OCI-LY1 (cell line): Measurements from ENCODE around the gene AIFM1.

Experiments used
- H2AFZ ChIP-seq: fragments of 200-600 bp; sonication (generic), shearing (Covaris generic); 2 replicates; pipeline ENCODE4 v1.6.0; 2014; ENCODE audit warnings: antibody characterized with exemption, mild to moderate bottlenecking, low read length
- H3F3A ChIP-seq: fragments of 200-600 bp; sonication (generic), shearing (Covaris generic); 2 replicates; pipeline ENCODE4 v1.6.0; 2014; ENCODE audit warnings: mild to moderate bottlenecking, antibody characterized with exemption, low read length, moderate library complexity; ENCODE audit not compliant: insufficient read depth
- H3K27ac ChIP-seq: fragments of 200-600 bp; sonication (generic); 2 replicates; pipeline ENCODE4 v1.5.1; 2014; ENCODE audit warnings: low read length, mixed run types, mild to moderate bottlenecking, low read depth; ENCODE audit not compliant: poor library complexity, severe bottlenecking
- H3K27me3 ChIP-seq: fragments of 200-600 bp; sonication (generic); 2 replicates; pipeline ENCODE4 v1.6.0; 2014; ENCODE audit warnings: antibody characterized with exemption, mild to moderate bottlenecking, low read length, moderate library complexity; ENCODE audit not compliant: insufficient read depth
- H3K36me3 ChIP-seq: fragments of 200-600 bp; sonication (generic); 2 replicates; pipeline ENCODE4 v1.6.1; 2014; ENCODE audit warnings: mild to moderate bottlenecking, antibody characterized with exemption, low read length, moderate library complexity, mixed read lengths; ENCODE audit not compliant: insufficient read depth
- H3K4me1 ChIP-seq: fragments of 200-600 bp; sonication (generic); 2 replicates; pipeline ENCODE4 v1.5.1; 2014; ENCODE audit warnings: mild to moderate bottlenecking, low read length, moderate library complexity; ENCODE audit not compliant: insufficient read depth, severe bottlenecking
- H3K4me2 ChIP-seq: fragments of 200-600 bp; sonication (generic), shearing (Covaris generic); 2 replicates; pipeline ENCODE4 v1.6.1; 2014; ENCODE audit warnings: low read length
- H3K4me3 ChIP-seq: fragments of 200-600 bp; sonication (generic); 2 replicates; pipeline ENCODE4 v1.5.1; 2014; ENCODE audit warnings: low read length, low read depth, mild to moderate bottlenecking, mixed read lengths; ENCODE audit not compliant: poor library complexity, severe bottlenecking
- H3K79me2 ChIP-seq: fragments of 200-600 bp; shearing (Covaris generic); 2 replicates; pipeline ENCODE4 v1.6.1; 2016; ENCODE audit warnings: mixed run types, low read length, mixed read lengths; ENCODE audit not compliant: insufficient read depth
- H3K9ac ChIP-seq: fragments of 200-600 bp; sonication (generic), shearing (Covaris generic); 2 replicates; pipeline ENCODE4 v1.6.1; 2014; ENCODE audit warnings: mild to moderate bottlenecking, low read length, mixed read lengths
- H3K9me2 ChIP-seq: fragments of 200-600 bp; sonication (generic), shearing (Covaris generic); 2 replicates; pipeline ENCODE4 v1.6.1; 2014; ENCODE audit warnings: low read depth, mild to moderate bottlenecking, low read length, mixed read lengths
- H3K9me3 ChIP-seq: fragments of 200-600 bp; shearing (Covaris generic); 2 replicates; pipeline ENCODE4 v1.6.1; 2014; ENCODE audit warnings: low read length, mixed read lengths
- H4K20me1 ChIP-seq: fragments of 200-600 bp; sonication (generic), shearing (Covaris generic); 2 replicates; pipeline ENCODE4 v1.6.0; 2016; ENCODE audit warnings: mild to moderate bottlenecking, low read length; ENCODE audit not compliant: insufficient read depth
- CTCF ChIP-seq: fragments of 200-600 bp; sonication (generic), shearing (Covaris generic); IDR thresholded peaks from 2 replicates; pipeline ENCODE4 v1.5.1; 2017; ENCODE audit warnings: mild to moderate bottlenecking, antibody characterized with exemption, low read length, moderate library complexity, mixed read lengths
- EZH2 ChIP-seq: fragments of 200-600 bp; sonication (generic), shearing (Covaris generic); IDR thresholded peaks from 2 replicates; pipeline ENCODE4 v1.8.0; 2017; ENCODE audit warnings: borderline replicate concordance, mixed run types, mild to moderate bottlenecking, antibody characterized with exemption, low read length, moderate library complexity, mixed read lengths

Gene AIFM1

GRCh38 chrX:130179170-130179569 lies 13.5 kb upstream of the AIFM1 start:
- no peaks in the 10 kb centered on the region for H3K79me2 ChIP-seq
- no peak overlapping the region for H3K9ac ChIP-seq
- H2AFZ ChIP-seq: no peak overlapping the region
- TF ChIP-seq EZH2: no peak
- no peak for TF ChIP-seq CTCF
- no peaks in the 10 kb centered on the region for H3K27me3 ChIP-seq
- no peaks in the 10 kb centered on the region for H3K9me2 ChIP-seq
- H3K9me3 ChIP-seq: no peaks in the 10 kb centered on the region
- H3F3A ChIP-seq: no peaks in the 10 kb centered on the region
- H3K4me3 ChIP-seq: no peak overlapping the region
- no peaks in the 10 kb centered on the region for H4K20me1 ChIP-seq
- H3K36me3 ChIP-seq: peaks cover 6% of the 10 kb centered on the region
- no peak overlapping the region for H3K4me2 ChIP-seq
- peaks cover 44% of the 10 kb centered on the region for H3K4me1 ChIP-seq
- no peak overlapping the region for H3K27ac ChIP-seq

GRCh38 chrX:130176942-130177341 lies 11.3 kb upstream of the AIFM1 start:
- Histone ChIP-seq H3K4me3 (no peak overlapping the region), H3K4me2 (no peak overlapping the region)

DNA sequence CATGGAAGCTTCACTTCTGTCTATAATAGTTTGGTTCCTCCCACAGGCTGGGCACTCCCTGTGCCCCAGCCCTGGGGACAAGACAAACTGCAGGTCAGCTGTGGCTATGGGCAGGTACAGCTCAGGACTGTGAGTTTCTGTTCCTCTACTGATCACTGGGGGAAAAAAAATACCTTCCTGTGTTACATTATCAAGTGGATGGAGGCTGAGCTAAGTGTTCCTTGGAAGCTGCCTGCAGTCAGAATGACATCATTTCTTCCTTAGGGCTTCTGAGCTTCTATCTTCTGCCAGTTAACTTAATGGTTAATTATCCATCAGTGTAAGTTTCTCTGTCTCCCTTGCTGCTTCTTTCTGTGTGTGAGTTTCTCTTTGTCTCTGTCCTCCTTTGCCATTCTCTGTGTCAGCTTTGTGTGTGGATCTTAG lies 10.7 kb upstream of the AIFM1 start:
- no peaks in the 10 kb centered on the region for H3F3A ChIP-seq
- no peaks in the 10 kb centered on the region for H3K9me2 ChIP-seq
- H3K36me3 ChIP-seq: peaks cover 5% of the 10 kb centered on the region; the same call in 1 of the 2 replicates
- no peak overlapping the region for H2AFZ ChIP-seq
- H3K79me2 ChIP-seq: no peaks in the 10 kb centered on the region; the same call in none of the 2 replicates
- H3K4me3 ChIP-seq: no peak overlapping the region
- peak overlapping the region; percentile 45 for H3K4me2 ChIP-seq
- H3K4me1 ChIP-seq: peaks cover 47% of the 10 kb centered on the region
- no peaks in the 10 kb centered on the region for H4K20me1 ChIP-seq
- H3K9ac ChIP-seq: no peak overlapping the region
- H3K27ac ChIP-seq: peak overlapping the region; percentile 56
- TF ChIP-seq CTCF: no peak
- no peak for TF ChIP-seq EZH2
- no peaks in the 10 kb centered on the region for H3K27me3 ChIP-seq
- H3K9me3 ChIP-seq: no peaks in the 10 kb centered on the region

More at GRCh38 chrX:130176942-130177341, 11.3 kb upstream of the AIFM1 start:
- Histone ChIP-seq H3K9me2 (no peaks in the 10 kb centered on the region), H3K27me3 (no peaks in the 10 kb centered on the region), H3F3A (no peaks in the 10 kb centered on the region), H3K79me2 (no peaks in the 10 kb centered on the region; the same call in none of the 2 replicates), H3K4me1 (peaks cover 47% of the 10 kb centered on the region), H3K9ac (no peak overlapping the region), H3K9me3 (no peaks in the 10 kb centered on the region), H4K20me1 (no peaks in the 10 kb centered on the region), H3K27ac (peak overlapping the region; percentile 56), H2AFZ (no peak overlapping the region), H3K36me3 (peaks cover 5% of the 10 kb centered on the region; the same call in 1 of the 2 replicates)
- TF ChIP-seq EZH2: no peak
- no peak for TF ChIP-seq CTCF
